Skeletal muscle tissue (tissue), 4 donors: ENCODE measurements around the gene KLF13. TPM values are rescaled to one million over a fixed set of nuclear protein-coding genes. Genes with fewer than 3 reads are reported as not detected.

Experiments used
- H3K27ac ChIP-seq: one replicate; pipeline ENCODE4 v1.7.0; 2013; ENCODE audit warnings: mild to moderate bottlenecking, low read depth, low read length, inconsistent platforms
- H3K27me3 ChIP-seq, 3 donors: one replicate each; pipeline ENCODE4 v1.7.0; 2013; ENCODE audit warnings: low read length in 3 of 3; ENCODE audit not compliant: control insufficient read depth in 3 of 3, insufficient read depth in 3 of 3
- H3K36me3 ChIP-seq, 3 donors: one replicate each; pipeline ENCODE4 v1.7.0; 2013; ENCODE audit warnings: low read length in 3 of 3; ENCODE audit not compliant: control insufficient read depth in 3 of 3, insufficient read depth in 3 of 3
- H3K4me1 ChIP-seq, 3 donors: one replicate each; pipeline ENCODE4 v1.7.0; 2013; ENCODE audit warnings: low read length in 3 of 3, mild to moderate bottlenecking in 3 of 3; ENCODE audit not compliant: control insufficient read depth in 3 of 3, insufficient read depth in 3 of 3
- H3K4me3 ChIP-seq, 3 donors: one replicate each; pipeline ENCODE4 v1.7.0; 2013; ENCODE audit warnings: low read length in 3 of 3
- H3K9ac ChIP-seq, 3 donors: one replicate each; pipeline ENCODE4 v1.7.0; 2013; ENCODE audit warnings: low read length in 3 of 3, mild to moderate bottlenecking in 3 of 3, moderate library complexity in 2 of 3, low read depth in 1 of 3
- H3K9me3 ChIP-seq, 3 donors: one replicate each; pipeline ENCODE4 v1.7.0; 2013; ENCODE audit warnings: low read length in 3 of 3; ENCODE audit not compliant: control insufficient read depth in 3 of 3
- total RNA-seq: library from RNA; depleted of rRNA; stranded (reverse); fragments of >200 nt; gene quantifications from one replicate; pipeline ENCODE4 v1.2.3, GENCODE V29; 2014
- donor health status: Osteomylitis.

Gene KLF13
- total RNA-seq, 1 donor from 2014 or later = 20.4 TPM

DNA sequence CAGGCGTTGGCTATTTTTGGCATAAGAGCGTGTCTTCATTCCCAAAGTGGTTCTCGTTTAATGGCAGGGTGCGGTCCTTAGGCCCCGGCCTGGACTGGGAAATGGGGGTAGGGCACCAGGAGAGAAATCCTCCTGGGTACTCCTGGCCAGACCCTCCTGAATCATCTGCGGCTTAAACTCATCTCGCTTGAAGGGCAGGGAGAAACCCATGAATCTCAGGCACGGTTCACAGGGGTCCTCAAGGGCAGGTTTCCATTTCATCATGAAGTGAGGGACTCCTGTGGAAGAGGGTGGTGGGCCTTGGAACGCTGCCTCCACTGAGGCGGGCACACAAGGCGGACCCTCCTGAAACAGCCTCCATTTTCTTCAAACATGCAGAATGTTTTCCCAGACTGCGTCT lies 48.4 kb downstream of the KLF13 start:
- H3K4me1 ChIP-seq = peaks cover 45 to 65% (median 58%) of the 10 kb centered on the region in 3 donors
- H3K27me3 ChIP-seq = no peaks in the 10 kb centered on the region
- H3K27ac ChIP-seq = no peak overlapping the region
- no peak overlapping the region for H3K9ac ChIP-seq
- peak overlapping the region in 1 of 3 donors; percentile 4 for H3K4me3 ChIP-seq
- peaks cover 23 to 27% (median 25%) of the 10 kb centered on the region in 3 donors for H3K36me3 ChIP-seq
- no peaks in the 10 kb centered on the region for H3K9me3 ChIP-seq

DNA sequence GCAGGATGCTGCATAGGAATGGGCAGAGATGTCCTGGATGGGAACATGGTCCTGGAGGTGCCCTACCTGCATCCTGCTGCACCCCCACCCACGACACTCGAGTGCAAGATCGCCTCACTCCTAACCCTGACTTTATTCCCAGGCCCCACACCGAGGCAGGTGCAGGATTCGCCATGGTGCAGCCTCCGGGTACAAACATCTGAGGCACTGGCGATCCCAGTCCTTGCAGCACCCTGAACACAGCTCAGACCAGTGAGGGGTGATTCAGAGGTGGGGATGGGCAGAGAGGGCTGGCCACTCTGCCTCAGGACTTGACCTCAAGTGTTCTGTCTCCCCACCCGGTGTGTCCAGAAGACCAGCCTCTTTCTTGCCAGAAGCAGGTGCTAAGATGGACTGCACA lies 49.1 kb downstream of the KLF13 start:
- H3K27ac ChIP-seq = no peak overlapping the region
- no peaks in the 10 kb centered on the region for H3K9me3 ChIP-seq
- H3K9ac ChIP-seq = no peak overlapping the region
- H3K27me3 ChIP-seq = no peaks in the 10 kb centered on the region
- peaks cover 23 to 33% (median 30%) of the 10 kb centered on the region in 3 donors for H3K36me3 ChIP-seq
- H3K4me1 ChIP-seq = peaks cover 42 to 66% (median 57%) of the 10 kb centered on the region in 3 donors
- H3K4me3 ChIP-seq = no peak overlapping the region

DNA sequence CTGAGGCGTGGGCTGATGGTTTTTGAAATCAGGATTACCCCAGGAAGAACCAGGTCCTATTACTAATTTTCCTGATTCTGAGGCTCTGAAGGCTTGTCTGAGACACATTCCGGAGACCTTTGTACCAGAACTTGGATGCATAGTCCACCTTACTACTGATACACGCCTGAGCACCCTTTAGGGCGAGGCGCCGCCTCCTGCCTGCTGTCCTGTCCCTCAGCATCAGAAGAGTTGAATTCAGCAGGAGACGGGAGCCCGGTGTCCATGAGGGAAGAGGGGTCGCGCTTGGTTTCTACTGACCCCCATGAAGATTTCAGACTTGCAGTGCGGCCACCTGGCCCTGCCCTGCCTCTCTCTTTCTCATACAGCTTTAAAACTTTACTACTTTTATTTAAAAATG lies 49.9 kb downstream of the KLF13 start:
- peaks cover 26 to 37% (median 33%) of the 10 kb centered on the region in 3 donors for H3K36me3 ChIP-seq
- H3K9me3 ChIP-seq = peaks cover 0 to 4% (median 0%) of the 10 kb centered on the region in 3 donors
- no peak overlapping the region for H3K4me3 ChIP-seq
- H3K27me3 ChIP-seq = no peaks in the 10 kb centered on the region
- no peak overlapping the region for H3K9ac ChIP-seq
- peaks cover 42 to 59% (median 49%) of the 10 kb centered on the region in 3 donors for H3K4me1 ChIP-seq
- no peak overlapping the region for H3K27ac ChIP-seq

DNA sequence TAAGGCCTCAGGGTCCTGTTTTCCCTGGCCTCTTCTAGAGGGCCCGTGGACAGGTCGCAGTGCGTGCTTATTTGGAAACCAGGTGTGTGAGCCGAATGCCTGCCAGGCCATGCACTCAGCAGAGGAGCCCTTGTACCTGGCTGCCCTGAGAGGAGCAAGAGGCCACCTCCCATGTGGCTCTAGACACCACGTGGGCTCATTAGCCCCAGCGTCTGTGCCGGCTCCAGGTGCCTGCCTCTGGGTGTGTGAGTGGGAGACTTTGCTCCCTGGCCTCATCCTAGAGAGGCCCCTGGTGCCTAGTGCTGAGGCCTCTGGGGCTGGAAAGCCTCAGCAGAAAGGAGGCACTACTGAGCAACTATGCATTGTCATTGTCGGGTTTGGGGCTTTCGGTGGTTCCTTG lies 50.4 kb downstream of the KLF13 start:
- peaks cover 26 to 37% (median 33%) of the 10 kb centered on the region in 3 donors for H3K36me3 ChIP-seq
- no peak overlapping the region for H3K4me3 ChIP-seq
- H3K27me3 ChIP-seq = no peaks in the 10 kb centered on the region
- H3K9me3 ChIP-seq = peaks cover 0 to 4% (median 0%) of the 10 kb centered on the region in 3 donors
- H3K9ac ChIP-seq = peak overlapping the region in 1 of 3 donors; percentile 64
- no peak overlapping the region for H3K27ac ChIP-seq
- peaks cover 45 to 62% (median 52%) of the 10 kb centered on the region in 3 donors for H3K4me1 ChIP-seq

DNA sequence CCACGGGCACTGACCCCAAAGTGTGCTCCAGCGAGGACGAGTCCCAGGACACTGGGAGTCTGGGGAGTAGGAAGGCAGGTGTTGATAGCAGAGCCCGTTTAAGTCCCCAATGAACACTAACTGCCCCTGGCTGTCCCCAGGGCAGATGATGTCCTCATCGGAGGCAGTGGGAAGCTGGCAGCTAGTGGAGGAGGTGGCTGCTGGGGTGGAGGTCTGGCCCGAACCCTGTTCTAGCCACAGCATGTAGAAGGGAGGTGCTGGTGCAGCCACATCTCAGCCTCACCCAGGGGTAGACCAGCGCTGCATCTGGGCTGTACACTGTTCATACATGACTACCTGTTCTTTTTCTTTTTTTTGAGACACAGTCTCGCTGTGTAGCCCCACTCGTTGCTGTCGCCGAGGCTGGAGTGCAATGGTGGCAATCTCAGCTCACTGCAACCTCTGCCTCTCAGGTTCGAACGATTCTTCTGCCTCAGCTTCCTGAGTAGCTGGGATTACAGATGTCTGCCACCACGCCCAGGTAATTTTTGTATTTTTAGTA lies 51.8 kb downstream of the KLF13 start:
- peaks cover 0 to 4% (median 0%) of the 10 kb centered on the region in 3 donors for H3K9me3 ChIP-seq
- H3K36me3 ChIP-seq = peaks cover 14 to 28% (median 26%) of the 10 kb centered on the region in 3 donors
- H3K4me3 ChIP-seq = no peak overlapping the region
- H3K9ac ChIP-seq = peak overlapping the region in 1 of 3 donors; percentile 33
- no peak overlapping the region for H3K27ac ChIP-seq
- H3K27me3 ChIP-seq = no peaks in the 10 kb centered on the region
- H3K4me1 ChIP-seq = peaks cover 41 to 57% (median 46%) of the 10 kb centered on the region in 3 donors

DNA sequence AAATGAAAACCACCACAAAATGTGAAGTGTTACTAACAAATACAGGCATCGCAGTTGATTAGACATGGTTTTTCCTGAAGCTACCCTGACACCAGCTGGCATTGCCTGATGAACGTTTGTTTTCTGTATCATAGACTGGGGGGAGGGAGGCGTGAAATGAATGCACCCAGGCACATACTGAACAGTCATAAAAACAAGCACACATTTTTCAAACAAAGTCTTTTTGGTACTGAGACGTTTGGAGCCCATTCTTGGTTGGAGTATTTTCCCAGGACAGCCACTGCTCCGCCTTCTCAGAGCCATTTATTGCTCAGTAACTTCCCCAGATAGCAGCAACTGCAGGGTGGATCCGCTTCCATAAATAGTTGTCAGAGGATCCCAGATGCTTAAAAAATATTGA lies 52.4 kb downstream of the KLF13 start:
- peaks cover 36 to 52% (median 40%) of the 10 kb centered on the region in 3 donors for H3K4me1 ChIP-seq
- peaks cover 14 to 23% (median 23%) of the 10 kb centered on the region in 3 donors for H3K36me3 ChIP-seq
- peak overlapping the region; percentile 42 for H3K27ac ChIP-seq
- peaks cover 0 to 4% (median 0%) of the 10 kb centered on the region in 3 donors for H3K9me3 ChIP-seq
- H3K9ac ChIP-seq = peak overlapping the region in 1 of 3 donors; percentile 1
- no peaks in the 10 kb centered on the region for H3K27me3 ChIP-seq
- H3K4me3 ChIP-seq = no peak overlapping the region

DNA sequence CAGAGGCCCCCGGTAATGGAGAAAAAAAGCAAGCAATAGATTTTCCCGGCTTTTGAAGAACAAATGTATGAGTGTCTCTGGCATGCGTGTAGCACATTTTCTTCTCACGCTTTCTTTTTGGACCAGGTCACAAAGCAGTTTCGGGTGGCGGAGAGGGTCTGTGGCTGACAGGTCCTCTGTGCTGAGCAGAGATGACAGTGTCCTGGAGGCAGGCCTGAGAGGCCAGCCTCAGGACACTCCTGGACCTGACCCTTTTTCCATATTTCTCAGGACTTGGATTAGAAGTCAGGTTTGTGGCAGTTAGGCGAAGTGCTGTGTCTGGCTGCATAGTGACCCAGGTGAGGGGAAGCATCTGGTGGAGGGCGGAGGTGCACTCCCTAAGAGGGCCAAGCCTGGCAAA lies 52.9 kb downstream of the KLF13 start:
- Histone ChIP-seq H3K27ac (peak overlapping the region; percentile 42), H3K27me3 (no peaks in the 10 kb centered on the region), H3K36me3 (peaks cover 14 to 21% (median 18%) of the 10 kb centered on the region in 3 donors), H3K9ac (peak overlapping the region in 2 of 3 donors; percentile 21 to 25), H3K4me1 (peaks cover 32 to 47% (median 34%) of the 10 kb centered on the region in 3 donors), H3K4me3 (no peak overlapping the region), H3K9me3 (peaks cover 0 to 4% (median 0%) of the 10 kb centered on the region in 3 donors)

DNA sequence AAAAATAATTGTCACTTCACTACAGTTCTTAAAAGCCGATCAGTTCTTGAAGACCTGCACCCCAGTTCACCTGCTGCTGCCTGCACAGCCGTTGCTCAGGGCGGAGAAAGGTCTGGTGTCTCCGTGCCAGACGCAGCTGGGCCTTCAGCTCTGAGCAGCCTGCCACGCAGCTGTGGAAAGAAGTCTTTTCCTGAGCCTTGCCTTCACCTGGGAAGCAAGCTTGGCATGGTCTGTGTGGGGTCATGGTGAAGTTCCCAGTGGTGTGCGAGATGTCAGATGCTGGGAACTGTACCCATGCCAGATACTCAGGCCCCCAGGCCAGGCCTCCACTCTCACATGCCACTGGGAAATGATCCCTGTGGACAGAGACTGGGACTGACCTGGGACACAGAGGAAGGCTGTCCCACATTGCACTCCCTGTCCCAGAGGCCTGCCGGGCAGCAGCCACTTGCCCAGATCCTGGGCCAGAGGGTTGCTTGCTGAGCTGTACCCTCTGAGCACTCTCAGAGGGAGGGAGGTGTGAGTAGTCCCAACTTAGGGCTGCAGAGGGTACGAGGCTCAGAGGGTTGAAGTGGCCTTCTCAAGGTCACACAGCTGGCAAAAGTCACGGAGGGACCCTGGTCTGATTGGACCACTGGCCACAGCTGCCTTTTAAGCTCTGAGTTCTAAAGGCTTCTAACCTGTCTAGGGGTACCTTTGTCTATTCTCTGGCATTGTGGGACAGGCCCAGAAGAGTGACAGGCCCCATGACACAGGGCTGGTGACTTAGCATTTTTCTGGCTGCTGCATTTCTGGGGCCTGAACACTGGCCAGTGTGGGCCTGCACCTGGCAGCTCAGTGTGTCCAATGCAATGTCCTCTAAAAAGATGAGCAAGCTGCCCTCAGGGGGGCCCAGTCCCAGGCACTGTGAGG lies 55.4 kb downstream of the KLF13 start:
- H3K27me3 ChIP-seq = no peaks in the 10 kb centered on the region
- H3K27ac ChIP-seq = peak overlapping the region; percentile 29
- peaks cover 11 to 17% (median 13%) of the 10 kb centered on the region in 3 donors for H3K36me3 ChIP-seq
- H3K9ac ChIP-seq = peak overlapping the region in 2 of 3 donors; percentile 20 to 45
- H3K9me3 ChIP-seq = peaks cover 0 to 6% (median 0%) of the 10 kb centered on the region in 3 donors
- H3K4me1 ChIP-seq = peaks cover 20 to 33% (median 23%) of the 10 kb centered on the region in 3 donors
- H3K4me3 ChIP-seq = no peak overlapping the region

DNA sequence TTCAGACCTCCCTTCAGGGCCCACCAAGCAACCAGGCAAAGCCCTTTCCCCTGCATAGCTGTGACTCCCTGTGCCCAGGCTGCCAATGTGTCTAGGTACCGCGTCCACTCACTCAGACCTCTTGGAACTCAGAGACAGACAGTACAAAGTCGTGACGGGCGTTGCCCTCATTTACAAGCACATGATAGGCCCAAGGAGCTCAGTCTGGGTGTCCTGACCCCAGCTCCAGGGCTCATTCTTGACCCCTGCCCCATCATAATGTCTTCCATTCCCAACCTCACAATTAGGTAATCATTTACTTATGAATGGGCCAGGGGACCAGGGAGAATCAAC lies 56.0 kb downstream of the KLF13 start:
- H3K4me1 ChIP-seq = peaks cover 25 to 37% (median 26%) of the 10 kb centered on the region in 3 donors
- no peaks in the 10 kb centered on the region for H3K27me3 ChIP-seq
- H3K27ac ChIP-seq = no peak overlapping the region
- H3K36me3 ChIP-seq = peaks cover 11 to 17% (median 13%) of the 10 kb centered on the region in 3 donors
- H3K9me3 ChIP-seq = peaks cover 0 to 6% (median 0%) of the 10 kb centered on the region in 3 donors
- H3K4me3 ChIP-seq = no peak overlapping the region
- peak overlapping the region in 1 of 3 donors; percentile 40 for H3K9ac ChIP-seq
